Lower lobe of right lung (tissue), 2 donors: ENCODE results near the gene RNF157. TPM values are rescaled to one million over a fixed set of nuclear protein-coding genes. Genes with fewer than 3 reads are reported as not detected.

ENCODE experiments used
- ATAC-seq, 2 donors: fragments of 200-7000 bp; cut with Tn5 transposase; one replicate each; pipeline ENCODE4 v1.9.1; 2020 to 2022; ENCODE audit warnings: mild to moderate bottlenecking in 2 of 2, moderate library complexity in 2 of 2
- DNase-seq: peaks from one replicate; pipeline ENCODE4 v3.0.0-alpha.2; 2020
- H3K27ac ChIP-seq: fragments of 200-600 bp; one replicate; pipeline ENCODE4 v1.8.0; 2022
- H3K27me3 ChIP-seq: fragments of 200-600 bp; one replicate; pipeline ENCODE4 v1.8.0; 2022; ENCODE audit warnings: low read depth
- H3K36me3 ChIP-seq: fragments of 200-600 bp; one replicate; pipeline ENCODE4 v1.8.0; 2022; ENCODE audit warnings: mild to moderate bottlenecking
- H3K4me1 ChIP-seq: fragments of 200-600 bp; one replicate; pipeline ENCODE4 v1.8.0; 2022
- H3K4me3 ChIP-seq: fragments of 200-600 bp; one replicate; pipeline ENCODE4 v1.8.0; 2022; ENCODE audit warnings: mild to moderate bottlenecking
- H3K9me3 ChIP-seq: fragments of 200-600 bp; one replicate; pipeline ENCODE4 v1.8.0; 2022
- intact Hi-C: fragments of 100-400 bp; cut with DNase I; formaldehyde crosslinking; loops from one replicate; pipeline ENCODE4 v1.11.0; 2022
- total RNA-seq: library from RNA; stranded (reverse); fragmentation: NEBNext Ultra II Directional; extraction: Animal tissue kit (Norgen Biotek cat#: 25700); gene quantifications from one replicate; pipeline ENCODE4 v1.2.1, GENCODE V29; 2021
- TF ChIP-seq, protein P1 (sequence below): fragments of 200-600 bp; IDR thresholded peaks from one replicate; pipeline ENCODE4 v1.8.0; 2022; ENCODE audit warnings: antibody characterized with exemption, mild to moderate bottlenecking
- donor health status: DM: no; HTN: yes; CAD: no; lungs with severe emphysema.

RNF157 gene
- total RNA-seq, 1 donor from 2014 or later, result 2.4 TPM

DNA sequence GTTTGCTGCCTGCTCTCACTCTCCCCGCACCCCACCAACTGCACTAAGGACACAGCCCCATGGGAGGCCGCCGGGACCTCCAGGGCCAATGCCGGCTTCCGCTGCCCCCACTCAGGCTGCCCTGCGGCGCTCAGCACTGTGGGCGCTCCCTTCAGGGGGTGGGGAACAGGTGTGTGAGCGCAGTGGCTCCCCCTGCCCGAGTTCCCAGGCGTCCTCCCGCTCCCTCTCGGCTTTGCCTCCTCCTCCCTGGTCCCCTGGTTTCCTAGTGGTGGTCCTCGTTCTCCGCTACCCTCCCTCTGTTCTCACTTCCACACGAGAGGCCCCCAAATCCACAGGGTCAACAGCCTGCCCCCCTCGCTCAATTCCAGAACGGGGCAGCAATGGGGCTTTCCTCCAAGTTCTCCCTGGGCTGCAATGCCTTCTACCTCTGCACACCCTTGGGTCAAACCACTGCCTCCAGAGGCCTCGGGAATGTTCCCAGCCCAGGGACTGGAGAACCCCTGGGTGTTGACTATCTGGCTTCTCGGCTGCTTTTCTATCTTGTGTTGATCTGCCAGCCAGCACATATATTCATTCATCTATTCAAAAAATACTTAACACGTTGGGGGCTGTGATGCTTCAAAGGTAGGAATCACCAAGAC lies 109.1 kb downstream of the RNF157 start:
- ATAC-seq (no peak), DNase-seq (no peak)
- Histone ChIP-seq H3K36me3 (no peaks in the 10 kb centered on the region), H3K27ac (no peak overlapping the region), H3K9me3 (no peaks in the 10 kb centered on the region), H3K4me3 (no peak overlapping the region), H3K27me3 (peaks cover 23% of the 10 kb centered on the region), H3K4me1 (no peaks in the 10 kb centered on the region)
- intact Hi-C loops, result no loop called here
- TF ChIP-seq, protein P1, sequence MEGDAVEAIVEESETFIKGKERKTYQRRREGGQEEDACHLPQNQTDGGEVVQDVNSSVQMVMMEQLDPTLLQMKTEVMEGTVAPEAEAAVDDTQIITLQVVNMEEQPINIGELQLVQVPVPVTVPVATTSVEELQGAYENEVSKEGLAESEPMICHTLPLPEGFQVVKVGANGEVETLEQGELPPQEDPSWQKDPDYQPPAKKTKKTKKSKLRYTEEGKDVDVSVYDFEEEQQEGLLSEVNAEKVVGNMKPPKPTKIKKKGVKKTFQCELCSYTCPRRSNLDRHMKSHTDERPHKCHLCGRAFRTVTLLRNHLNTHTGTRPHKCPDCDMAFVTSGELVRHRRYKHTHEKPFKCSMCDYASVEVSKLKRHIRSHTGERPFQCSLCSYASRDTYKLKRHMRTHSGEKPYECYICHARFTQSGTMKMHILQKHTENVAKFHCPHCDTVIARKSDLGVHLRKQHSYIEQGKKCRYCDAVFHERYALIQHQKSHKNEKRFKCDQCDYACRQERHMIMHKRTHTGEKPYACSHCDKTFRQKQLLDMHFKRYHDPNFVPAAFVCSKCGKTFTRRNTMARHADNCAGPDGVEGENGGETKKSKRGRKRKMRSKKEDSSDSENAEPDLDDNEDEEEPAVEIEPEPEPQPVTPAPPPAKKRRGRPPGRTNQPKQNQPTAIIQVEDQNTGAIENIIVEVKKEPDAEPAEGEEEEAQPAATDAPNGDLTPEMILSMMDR, result no peak

DNA sequence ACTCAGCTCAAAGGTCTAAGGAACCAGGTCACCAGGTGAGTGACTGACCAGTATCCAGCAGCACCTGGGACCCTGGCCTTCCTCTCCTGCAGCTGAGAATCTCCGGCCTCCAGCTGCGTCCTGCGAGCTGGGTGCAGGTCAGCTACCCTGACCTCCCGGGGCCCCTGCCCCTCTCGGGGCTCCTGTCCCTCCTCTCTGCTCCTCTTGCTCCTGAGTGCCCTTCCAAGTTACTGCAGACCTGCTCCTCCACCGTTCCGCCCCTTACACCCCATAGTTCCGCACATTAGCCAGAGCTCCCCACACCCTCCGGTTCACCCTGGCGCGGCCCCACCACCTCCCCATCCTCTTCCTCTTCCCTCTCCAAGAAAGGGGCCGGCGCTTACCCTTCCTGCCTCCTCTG lies 109.8 kb downstream of the RNF157 start:
- TF ChIP-seq, protein P1, result no peak
- ATAC-seq (no peak), DNase-seq (no peak)
- intact Hi-C loops, result no loop called here
- no peak overlapping the region for H3K4me3 ChIP-seq
- H3K4me1 ChIP-seq, result no peaks in the 10 kb centered on the region
- H3K9me3 ChIP-seq, result no peaks in the 10 kb centered on the region
- H3K27me3 ChIP-seq, result peaks cover 20% of the 10 kb centered on the region
- H3K36me3 ChIP-seq, result no peaks in the 10 kb centered on the region
- no peak overlapping the region for H3K27ac ChIP-seq

DNA sequence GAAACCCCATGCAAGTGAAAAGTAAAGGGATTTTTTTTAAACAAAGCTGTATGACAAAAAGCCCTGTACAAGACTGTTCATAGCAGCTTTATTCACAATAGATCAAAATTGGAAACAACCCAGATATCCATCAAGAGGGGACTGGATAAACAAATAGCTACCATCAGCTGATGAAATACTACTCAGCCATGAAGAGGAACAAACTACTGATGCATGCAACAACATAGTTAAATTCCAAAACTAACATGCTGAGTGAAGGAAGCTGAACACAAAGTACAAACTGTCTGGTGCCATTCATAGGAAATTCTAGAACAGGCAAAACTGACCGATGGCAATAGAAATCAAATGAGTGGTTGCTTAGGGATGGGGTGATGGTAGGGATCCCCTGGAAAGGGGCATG lies 114.4 kb downstream of the RNF157 start:
- Histone ChIP-seq H3K36me3 (no peaks in the 10 kb centered on the region), H3K9me3 (no peaks in the 10 kb centered on the region), H3K27me3 (no peaks in the 10 kb centered on the region), H3K4me1 (peaks cover 8% of the 10 kb centered on the region), H3K4me3 (no peak overlapping the region), H3K27ac (no peak overlapping the region)
- intact Hi-C loops, result no loop called here
- TF ChIP-seq, protein P1, result no peak
- DNase-seq (no peak), ATAC-seq (no peak)

DNA sequence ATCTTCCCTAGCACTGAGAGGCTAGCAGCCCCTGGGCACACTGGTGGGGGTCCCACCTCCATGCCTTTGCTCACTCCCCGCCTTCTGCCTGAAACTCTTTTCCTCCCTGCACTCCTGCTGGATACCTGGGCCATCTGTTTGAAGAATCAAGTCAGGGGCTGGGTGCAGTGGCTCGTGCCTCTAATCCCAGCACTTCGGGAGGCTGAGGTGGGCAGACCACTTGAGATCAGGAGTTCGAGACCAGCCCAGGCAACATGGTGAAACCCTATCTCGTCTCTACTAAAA lies 115.0 kb downstream of the RNF157 start:
- Histone ChIP-seq H3K4me1 (peaks cover 8% of the 10 kb centered on the region), H3K36me3 (no peaks in the 10 kb centered on the region), H3K4me3 (no peak overlapping the region), H3K9me3 (no peaks in the 10 kb centered on the region), H3K27ac (no peak overlapping the region), H3K27me3 (no peaks in the 10 kb centered on the region)
- TF ChIP-seq, protein P1, result no peak
- ATAC-seq (no peak), DNase-seq (no peak)
- intact Hi-C loops, result no loop called here

DNA sequence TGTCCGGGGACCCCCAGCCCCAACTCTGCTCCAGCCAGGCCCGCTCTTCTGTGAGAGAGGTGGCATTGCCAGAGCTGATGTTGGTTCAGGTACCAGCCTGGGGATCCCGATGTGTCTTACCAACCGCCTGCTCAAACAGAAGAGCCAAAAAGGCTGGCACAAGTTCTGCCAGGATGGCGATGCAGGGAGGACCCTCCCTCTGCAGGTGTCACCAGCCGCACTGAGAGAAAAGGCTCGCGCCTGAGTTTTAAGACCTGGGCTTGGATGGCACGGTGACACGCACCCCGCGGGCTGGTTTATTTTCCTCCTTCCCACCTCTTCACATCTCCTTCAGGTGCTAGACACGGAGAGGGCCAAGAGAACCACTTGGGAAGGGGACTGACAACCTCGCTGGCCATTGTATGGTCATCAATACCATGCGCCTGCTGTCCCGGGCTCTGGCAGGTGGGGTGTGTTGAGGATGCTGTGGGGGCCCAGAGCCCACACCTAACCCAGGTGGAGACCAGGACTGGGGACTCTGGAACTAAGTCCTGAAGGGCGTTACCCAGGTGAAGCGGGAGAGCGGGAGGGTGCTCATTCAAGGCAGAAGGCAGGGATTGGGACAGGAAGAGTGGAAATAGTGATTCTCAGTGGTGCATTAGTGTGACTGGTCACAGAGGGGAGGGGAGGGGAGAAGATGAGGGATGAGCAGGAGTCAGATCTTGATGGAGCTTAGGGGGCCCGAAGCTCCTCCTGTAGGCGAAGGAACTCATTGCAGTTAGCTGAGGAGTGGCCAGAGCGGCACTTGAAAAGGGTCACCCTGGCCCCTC lies 115.5 kb downstream of the RNF157 start:
- intact Hi-C loops, result loop anchor here (5.0 kb wide), 1 partner anchor 58 kb away; no protein-coding TSS in a partner anchor
- no peak overlapping the region for H3K4me3 ChIP-seq
- DNase-seq, result peak; percentile 26

More for the DNA sequence above, 115.5 kb downstream of the RNF157 start:
- H3K27me3 ChIP-seq, result no peaks in the 10 kb centered on the region
- H3K9me3 ChIP-seq, result no peaks in the 10 kb centered on the region
- peaks cover 8% of the 10 kb centered on the region for H3K4me1 ChIP-seq
- TF ChIP-seq, protein P1, result no peak
- ATAC-seq, result no peak
- no peaks in the 10 kb centered on the region for H3K36me3 ChIP-seq
- H3K27ac ChIP-seq, result no peak overlapping the region
